Measurements from ENCODE around the gene METTL6.

METTL6 gene

GRCh38 chr3:15434756-15435155 is 7.4 kb upstream of the METTL6 start:
- DNase-seq (ENCODE audit: low spot score) = no peak
- TF ChIP-seq CTCF (IDR thresholded peaks at IDR 0.05; ENCODE audit: extremely low read depth, missing control alignments) = no peak

- no peak for TF ChIP-seq CTCF (IDR thresholded peaks at IDR 0.05; ENCODE audit: extremely low read depth, missing control alignments)
- no peak for DNase-seq (ENCODE audit: low spot score)
These were observed 6.2 kb upstream of the METTL6 start for GRCh38 chr3:15433531-15433930.

DNA sequence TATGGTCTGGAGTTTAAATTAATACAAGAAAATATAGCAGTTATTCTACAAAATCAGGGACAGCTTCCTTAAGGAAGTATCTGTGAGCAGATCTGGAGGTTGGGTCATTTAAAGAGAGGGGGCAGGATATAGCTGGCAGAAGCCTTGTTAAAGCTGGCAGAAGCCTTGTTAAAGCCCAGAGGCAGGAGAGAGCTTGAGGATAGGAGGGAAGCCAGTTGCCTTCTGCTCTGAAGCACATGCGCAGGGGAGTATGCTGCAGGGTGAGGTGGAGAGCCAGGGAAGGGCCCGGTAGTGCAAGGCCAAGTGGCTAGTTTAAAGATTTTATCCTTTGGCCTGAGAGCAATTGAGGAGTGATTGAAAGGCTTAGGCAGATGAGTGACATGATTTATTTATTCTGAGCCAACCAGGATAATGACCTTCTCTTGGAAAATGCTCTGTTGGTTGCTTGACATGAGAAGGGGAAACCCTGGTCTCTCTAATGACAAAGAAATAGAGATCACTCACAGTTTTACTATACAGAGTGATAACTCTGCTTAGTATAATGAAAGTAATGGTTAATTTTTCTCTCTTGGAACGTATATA is 4.0 kb upstream of the METTL6 start:
- no peak for DNase-seq (ENCODE audit: low spot score)
- no peak for TF ChIP-seq CTCF (IDR thresholded peaks at IDR 0.05; ENCODE audit: extremely low read depth, missing control alignments)

- no peak for DNase-seq (ENCODE audit: low spot score)
- no peak for TF ChIP-seq CTCF (IDR thresholded peaks at IDR 0.05; ENCODE audit: extremely low read depth, missing control alignments)
These were observed 3.3 kb upstream of the METTL6 start for GRCh38 chr3:15430624-15431023.

DNA sequence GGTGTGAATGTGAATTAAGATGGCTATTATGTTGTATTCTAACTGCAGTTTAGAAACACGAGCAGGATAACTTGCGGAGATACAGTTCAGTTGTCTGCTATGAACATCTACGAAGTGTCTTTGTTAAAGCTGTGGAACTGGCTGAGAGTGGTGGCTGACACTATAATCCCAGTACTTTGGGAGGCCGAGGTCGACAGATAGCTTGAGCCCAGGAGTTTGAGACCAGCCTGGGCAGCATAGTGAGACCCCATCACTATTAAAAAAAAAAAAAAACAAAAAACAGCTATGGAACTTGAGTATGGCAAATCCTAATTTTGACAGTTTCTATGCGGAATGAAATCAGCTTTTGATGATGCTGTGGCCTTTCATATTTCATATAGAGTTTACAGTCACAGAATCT is 1.7 kb upstream of the METTL6 start:
- no peak for DNase-seq (ENCODE audit: low spot score)
- no peak for TF ChIP-seq CTCF (IDR thresholded peaks at IDR 0.05; ENCODE audit: extremely low read depth, missing control alignments)

- TF ChIP-seq CTCF (IDR thresholded peaks at IDR 0.05; ENCODE audit: extremely low read depth, missing control alignments) = no peak
- no peak for DNase-seq (ENCODE audit: low spot score)
These were observed 1.2 kb upstream of the METTL6 start for GRCh38 chr3:15428539-15428938.

- TF ChIP-seq CTCF (IDR thresholded peaks at IDR 0.05; ENCODE audit: extremely low read depth, missing control alignments) = no peak
- DNase-seq (ENCODE audit: low spot score) = no peak
These were observed 637 bp upstream of the METTL6 start for GRCh38 chr3:15427981-15428380.
